Prostate gland (tissue), 2 donors: Measurements from ENCODE around the gene AGER. TPM values are rescaled to one million over a fixed set of nuclear protein-coding genes. Genes with fewer than 3 reads are reported as not detected.
A peak's percentile ranks its signal among the peaks of the same experiment; 100 is the strongest.

Experiments
- DNase-seq: peaks from one replicate; pipeline ENCODE4 v3.0.0-alpha.2; 2019; ENCODE audit warnings: low spot score
- H3K27ac ChIP-seq, 2 donors: fragments of 200-600 bp; sonication (generic); 2 replicates each; pipeline ENCODE4 v1.5.1; 2017 to 2019
- H3K27me3 ChIP-seq: fragments of 200-600 bp; sonication (generic); replicated peaks from 2 replicates; pipeline ENCODE4 v1.5.1; 2019; ENCODE audit not compliant: insufficient read depth
- H3K36me3 ChIP-seq, 2 donors: fragments of 200-600 bp; sonication (generic); 1 replicate in 1 of 2; 2 replicates in 1 of 2; pipeline versions ENCODE4 v1.5.1 to v1.8.1; 2017 to 2019
- H3K4me1 ChIP-seq: fragments of 200-600 bp; sonication (generic); replicated peaks from 2 replicates; pipeline ENCODE4 v1.5.1; 2019
- H3K4me3 ChIP-seq, 2 donors: fragments of 200-600 bp; sonication (generic); 2 replicates each; pipeline ENCODE4 v1.5.1; 2017 to 2019
- H3K9me3 ChIP-seq: fragments of 200-600 bp; sonication (generic); 2 replicates; pipeline ENCODE4 v1.5.1; 2017
- POLR2A ChIP-seq: fragments of 450-650 bp; IDR thresholded peaks from one replicate; pipeline ENCODE4 v1.6.1; 2016; ENCODE audit warnings: antibody characterized with exemption, mild to moderate bottlenecking
- POLR2AphosphoS5 ChIP-seq: sonication (generic); formaldehyde crosslinking; IDR thresholded peaks from one replicate; pipeline ENCODE4 v1.6.1; 2017; ENCODE audit warnings: antibody characterized with exemption
- WGBS: methylation state at CpG from one replicate; pipeline ENCODE4 v1.1.5; 2018; 5-methylcytosine and 5-hydroxymethylcytosine counted together
- intact Hi-C: fragments of 100-400 bp; cut with DNase I; formaldehyde crosslinking; loops from one replicate; pipeline ENCODE4 v1.14.2; 2022
- total RNA-seq, 2 donors: library from RNA; depleted of rRNA; stranded (reverse); fragments of >200 nt; gene quantifications; one replicate each; pipeline ENCODE4 v1.1.0, GENCODE V29; 2016
- TF ChIP-seq, protein P1 (sequence below), 4 experiments: fragments of 200-600 bp in 2 of 4; fragments of 450-650 bp in 2 of 4; sonication (generic) in 2 of 4; IDR thresholded peaks; 1 replicate in 3 of 4; 2 replicates in 1 of 4; pipeline ENCODE4 v1.5.1; 2016 to 2019; ENCODE audit warnings: antibody characterized with exemption in 4 of 4, mild to moderate bottlenecking in 2 of 4, moderate library complexity in 2 of 4

Gene AGER
- total RNA-seq, 2 donors from 2014 or later, result 3.3 to 3.8 TPM

DNA sequence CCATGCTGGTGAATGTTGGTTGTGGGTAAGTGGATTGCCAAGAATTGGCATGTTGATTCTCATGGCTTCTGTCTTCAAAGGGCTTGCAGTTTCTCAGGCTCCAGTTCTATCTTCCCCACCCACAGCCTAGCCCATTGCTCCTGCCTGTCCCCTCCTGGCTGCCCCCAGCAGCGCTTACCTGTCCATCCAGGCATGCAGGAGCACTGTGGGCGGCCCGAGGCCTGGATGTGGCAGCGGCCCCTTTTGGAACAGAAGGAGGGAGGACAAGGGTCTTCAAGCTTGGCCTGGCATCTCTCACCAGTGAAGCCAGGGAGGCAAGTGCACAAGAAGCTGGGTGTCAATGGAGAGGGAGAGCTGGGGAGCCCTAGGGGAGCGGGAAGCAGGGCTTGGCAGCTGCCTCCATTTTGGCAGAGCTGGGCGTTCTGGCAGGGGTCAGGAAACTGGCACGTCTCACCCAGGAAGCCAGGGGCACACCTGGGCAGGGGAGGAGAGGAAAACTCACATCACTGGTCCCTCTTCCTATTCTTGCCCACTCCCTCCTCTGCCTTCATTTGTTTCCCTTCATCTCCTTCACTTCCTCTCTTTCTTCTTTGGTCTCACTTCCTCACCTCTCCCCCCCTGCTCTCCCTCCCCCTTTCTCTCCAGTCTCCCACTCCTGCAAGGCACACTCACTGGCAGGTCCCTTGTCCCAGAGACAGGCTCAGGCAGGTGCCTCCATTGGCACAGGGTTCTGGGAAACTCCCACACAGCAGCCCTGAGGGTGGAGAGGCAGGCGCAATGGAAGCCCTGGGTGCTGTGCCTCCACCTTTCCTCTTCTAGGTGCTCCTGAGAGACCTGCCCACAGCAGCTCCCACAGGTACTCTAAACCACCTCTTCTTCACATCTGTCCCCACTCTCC is 38.5 kb upstream of the AGER start:
- peak; percentile 61 for DNase-seq
- peak overlapping the region; percentile 61 to 63 for H3K27ac ChIP-seq
- H3K27me3 ChIP-seq, result no peaks in the 10 kb centered on the region
- H3K4me1 ChIP-seq, result no peaks in the 10 kb centered on the region
- peak overlapping the region; percentile 10 to 14 for H3K4me3 ChIP-seq
- intact Hi-C loops, result no loop called here
- 43% methylated on average over 8 of the region's 8 CpGs for WGBS
- no peaks in the 10 kb centered on the region for H3K36me3 ChIP-seq
- H3K9me3 ChIP-seq, result no peaks in the 10 kb centered on the region
- TF ChIP-seq POLR2AphosphoS5 (peak; percentile 21), POLR2A (no peak)
- TF ChIP-seq, protein P1, sequence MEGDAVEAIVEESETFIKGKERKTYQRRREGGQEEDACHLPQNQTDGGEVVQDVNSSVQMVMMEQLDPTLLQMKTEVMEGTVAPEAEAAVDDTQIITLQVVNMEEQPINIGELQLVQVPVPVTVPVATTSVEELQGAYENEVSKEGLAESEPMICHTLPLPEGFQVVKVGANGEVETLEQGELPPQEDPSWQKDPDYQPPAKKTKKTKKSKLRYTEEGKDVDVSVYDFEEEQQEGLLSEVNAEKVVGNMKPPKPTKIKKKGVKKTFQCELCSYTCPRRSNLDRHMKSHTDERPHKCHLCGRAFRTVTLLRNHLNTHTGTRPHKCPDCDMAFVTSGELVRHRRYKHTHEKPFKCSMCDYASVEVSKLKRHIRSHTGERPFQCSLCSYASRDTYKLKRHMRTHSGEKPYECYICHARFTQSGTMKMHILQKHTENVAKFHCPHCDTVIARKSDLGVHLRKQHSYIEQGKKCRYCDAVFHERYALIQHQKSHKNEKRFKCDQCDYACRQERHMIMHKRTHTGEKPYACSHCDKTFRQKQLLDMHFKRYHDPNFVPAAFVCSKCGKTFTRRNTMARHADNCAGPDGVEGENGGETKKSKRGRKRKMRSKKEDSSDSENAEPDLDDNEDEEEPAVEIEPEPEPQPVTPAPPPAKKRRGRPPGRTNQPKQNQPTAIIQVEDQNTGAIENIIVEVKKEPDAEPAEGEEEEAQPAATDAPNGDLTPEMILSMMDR (IDR thresholded peaks at IDR 0.05), result no peak

DNA sequence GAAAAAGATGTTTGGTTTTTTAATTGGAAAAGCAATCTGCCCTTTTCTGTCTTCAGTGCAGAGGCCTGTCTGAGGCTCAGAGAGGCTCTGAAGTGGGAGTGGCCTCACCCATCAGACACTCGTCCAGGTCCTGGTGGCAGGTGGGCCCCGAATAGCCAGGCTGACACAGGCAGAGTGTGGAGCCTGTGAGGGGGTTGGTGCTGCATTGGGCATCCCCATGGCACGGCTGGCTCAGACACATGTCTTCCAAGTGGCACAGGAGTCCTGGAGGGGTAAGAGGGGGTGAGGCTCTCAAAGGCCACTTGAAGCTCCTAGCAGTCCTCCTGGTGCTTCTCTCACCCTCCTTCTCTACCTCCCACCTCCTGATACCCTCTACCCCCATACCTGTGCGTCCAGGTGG is 36.0 kb upstream of the AGER start:
- H3K9me3 ChIP-seq, result no peaks in the 10 kb centered on the region
- H3K36me3 ChIP-seq, result no peaks in the 10 kb centered on the region
- no peak for DNase-seq
- no peaks in the 10 kb centered on the region for H3K4me1 ChIP-seq
- H3K4me3 ChIP-seq, result no peak overlapping the region
- no peak overlapping the region for H3K27ac ChIP-seq
- H3K27me3 ChIP-seq, result no peaks in the 10 kb centered on the region
- intact Hi-C loops, result no loop called here
- 76% methylated on average over 4 of the region's 4 CpGs for WGBS
- no peak for TF ChIP-seq POLR2AphosphoS5
- TF ChIP-seq POLR2A, result no peak
- TF ChIP-seq, protein P1 (IDR thresholded peaks at IDR 0.05), result no peak

DNA sequence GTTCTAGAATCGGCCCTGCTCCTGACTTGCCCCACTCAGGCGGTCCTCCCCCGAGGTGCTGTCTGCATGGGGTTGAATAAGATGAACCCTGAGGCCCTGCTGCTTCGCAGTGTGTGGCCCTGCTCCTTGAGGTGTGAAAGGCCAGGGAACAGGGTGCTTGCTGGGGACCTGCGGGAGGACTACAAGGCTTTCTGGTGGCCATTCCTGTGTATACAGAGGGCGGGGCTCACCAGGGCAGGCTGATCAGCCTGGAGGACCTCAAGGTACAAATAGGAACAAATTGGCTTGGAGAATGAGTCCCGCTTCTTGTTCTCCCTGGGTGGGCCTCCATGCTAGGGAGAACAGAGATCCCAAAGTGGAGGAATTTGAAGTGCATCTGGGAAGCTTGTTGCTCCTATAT is 34.1 kb upstream of the AGER start:
- no peak overlapping the region for H3K27ac ChIP-seq
- H3K36me3 ChIP-seq, result no peaks in the 10 kb centered on the region
- WGBS, result 87% methylated on average over 7 of the region's 7 CpGs
- H3K4me3 ChIP-seq, result no peak overlapping the region
- TF ChIP-seq POLR2AphosphoS5, result no peak
- no peak for TF ChIP-seq POLR2A
- TF ChIP-seq, protein P1 (IDR thresholded peaks at IDR 0.05), result no peak
- intact Hi-C loops, result no loop called here
- H3K9me3 ChIP-seq, result no peaks in the 10 kb centered on the region
- H3K4me1 ChIP-seq, result no peaks in the 10 kb centered on the region
- H3K27me3 ChIP-seq, result no peaks in the 10 kb centered on the region
- no peak for DNase-seq

DNA sequence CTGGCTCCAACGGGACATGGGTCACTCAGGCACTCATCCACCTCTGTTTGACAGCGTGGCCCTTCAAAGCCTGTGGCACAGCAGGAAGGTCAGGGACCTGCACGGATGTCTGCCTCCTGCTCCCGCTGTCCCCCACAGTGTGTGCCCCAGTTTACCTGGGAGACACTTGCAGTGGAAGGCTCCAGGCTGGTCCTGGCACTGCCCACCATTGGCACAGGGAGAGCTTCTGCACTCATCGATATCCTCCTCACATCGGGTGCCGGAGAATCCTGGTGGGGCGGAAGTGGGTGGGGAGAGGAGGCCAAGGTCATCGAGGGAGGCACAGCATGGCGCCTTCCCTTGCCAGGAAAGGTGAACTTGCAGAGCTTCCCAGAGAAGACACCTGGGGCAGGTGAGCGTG is 32.9 kb upstream of the AGER start:
- no peaks in the 10 kb centered on the region for H3K36me3 ChIP-seq
- no peaks in the 10 kb centered on the region for H3K4me1 ChIP-seq
- no peak overlapping the region for H3K4me3 ChIP-seq
- DNase-seq, result no peak
- intact Hi-C loops, result no loop called here
- H3K9me3 ChIP-seq, result no peaks in the 10 kb centered on the region
- H3K27me3 ChIP-seq, result no peaks in the 10 kb centered on the region
- no peak overlapping the region for H3K27ac ChIP-seq
- 93% methylated on average over 11 of the region's 11 CpGs for WGBS
- TF ChIP-seq POLR2A (no peak), POLR2AphosphoS5 (no peak)
- TF ChIP-seq, protein P1 (IDR thresholded peaks at IDR 0.05), result no peak

DNA sequence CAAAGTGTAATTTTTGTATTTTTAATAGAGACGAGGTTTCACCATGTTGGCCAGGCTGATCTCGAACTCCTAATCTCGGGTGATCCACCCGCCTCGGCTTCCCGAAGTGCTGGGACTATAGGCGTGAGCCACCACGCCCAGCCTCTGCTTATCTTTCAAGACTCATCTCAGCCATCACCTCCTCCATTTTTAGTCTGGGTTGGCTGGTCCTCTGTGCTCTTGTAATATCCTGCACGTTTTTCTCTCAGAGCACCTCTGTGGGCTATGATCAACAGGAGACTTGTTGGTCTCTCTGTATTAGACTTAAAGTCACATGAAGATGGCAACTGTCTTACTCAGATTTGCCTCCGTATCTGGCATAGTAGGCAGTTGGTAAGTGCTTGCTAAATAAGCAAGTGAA is 32.2 kb upstream of the AGER start:
- no peak for TF ChIP-seq POLR2A
- TF ChIP-seq POLR2AphosphoS5, result no peak
- TF ChIP-seq, protein P1 (IDR thresholded peaks at IDR 0.05), result no peak
- no peaks in the 10 kb centered on the region for H3K4me1 ChIP-seq
- DNase-seq, result no peak
- H3K27me3 ChIP-seq, result no peaks in the 10 kb centered on the region
- H3K36me3 ChIP-seq, result no peaks in the 10 kb centered on the region
- intact Hi-C loops, result no loop called here
- no peak overlapping the region for H3K4me3 ChIP-seq
- WGBS, result 85% methylated on average over 10 of the region's 10 CpGs
- H3K27ac ChIP-seq, result no peak overlapping the region
- H3K9me3 ChIP-seq, result no peaks in the 10 kb centered on the region
